SK-N-SH treated with all-trans-retinoic acid at 6 μM for 48 hours (cell line): ENCODE measurements around the gene PET100.

Experiments used
- CREB5 ChIP-seq: fragments of 250-450 bp; sonication (Bioruptor Pico); IDR thresholded peaks from 2 replicates; pipeline ENCODE4 v1.5.1; 2020; ENCODE audit warnings: low read depth, mild to moderate bottlenecking, moderate library complexity
- CSRNP3 ChIP-seq: fragments of 250-450 bp; sonication (Bioruptor Pico); IDR thresholded peaks from 2 replicates; pipeline ENCODE4 v1.5.1; 2021; ENCODE audit warnings: mild to moderate bottlenecking, moderate library complexity
- ESRRG ChIP-seq: fragments of 250-450 bp; sonication (Bioruptor Pico); IDR thresholded peaks from 2 replicates; pipeline ENCODE4 v1.6.1; 2021; ENCODE audit warnings: mild to moderate bottlenecking
- ISL1 ChIP-seq: fragments of 250-450 bp; sonication (Bioruptor Pico); IDR thresholded peaks from 2 replicates; pipeline ENCODE4 v2.1.2; 2022; ENCODE audit warnings: mild to moderate bottlenecking, moderate library complexity
- OSR1 ChIP-seq: fragments of 250-450 bp; sonication (Bioruptor Pico); IDR thresholded peaks from 2 replicates; pipeline ENCODE4 v1.8.0; 2022; ENCODE audit warnings: moderate library complexity, mild to moderate bottlenecking, inconsistent platforms
- PATZ1 ChIP-seq: fragments of 250-450 bp; sonication (Bioruptor Pico); IDR thresholded peaks from 2 replicates; pipeline ENCODE4 v1.8.0; 2020; ENCODE audit warnings: mild to moderate bottlenecking, moderate library complexity, borderline replicate concordance
- PPARA ChIP-seq: fragments of 250-450 bp; sonication (Bioruptor Pico); IDR thresholded peaks from 2 replicates; pipeline ENCODE4 v1.5.0; 2020; ENCODE audit warnings: mild to moderate bottlenecking, borderline replicate concordance
- RARB ChIP-seq: fragments of 250-450 bp; sonication (Bioruptor Pico); IDR thresholded peaks from 2 replicates; pipeline ENCODE4 v1.8.0; 2021; ENCODE audit warnings: mild to moderate bottlenecking, moderate library complexity
- SNAI2 ChIP-seq: fragments of 250-450 bp; sonication (Bioruptor Pico); IDR thresholded peaks from 2 replicates; pipeline ENCODE4 v1.5.0; 2020; ENCODE audit warnings: mild to moderate bottlenecking, moderate library complexity
- TOX ChIP-seq: fragments of 250-450 bp; sonication (Bioruptor Pico); IDR thresholded peaks from 2 replicates; pipeline ENCODE4 v1.8.0; 2021; ENCODE audit warnings: mild to moderate bottlenecking, moderate library complexity, borderline replicate concordance
- ZFP3 ChIP-seq: fragments of 250-450 bp; sonication (Bioruptor Pico); IDR thresholded peaks from 2 replicates; pipeline ENCODE4 v1.5.0; 2020; ENCODE audit warnings: mild to moderate bottlenecking, moderate library complexity
- ZNF70 ChIP-seq: fragments of 450-650 bp; formaldehyde crosslinking; IDR thresholded peaks from 2 replicates; pipeline ENCODE4 v1.5.0; 2020; ENCODE audit warnings: mild to moderate bottlenecking, moderate library complexity
- ZNF8 ChIP-seq: fragments of 450-650 bp; formaldehyde crosslinking; IDR thresholded peaks from 2 replicates; pipeline ENCODE4 v1.5.0; 2020; ENCODE audit warnings: mild to moderate bottlenecking, moderate library complexity

- no peak for TF ChIP-seq CSRNP3 (CRISPR knock-in tag)
- TF ChIP-seq CREB5 (CRISPR knock-in tag) = no peak
- no peak for TF ChIP-seq OSR1
- no peak for TF ChIP-seq ESRRG (CRISPR knock-in tag)
- no peak for TF ChIP-seq ISL1 (CRISPR knock-in tag)
- no peak for TF ChIP-seq ZNF70 (CRISPR knock-in tag)
- TF ChIP-seq PPARA (CRISPR knock-in tag) = no peak
- TF ChIP-seq RARB = no peak
- no peak for TF ChIP-seq SNAI2 (CRISPR knock-in tag)
- no peak for TF ChIP-seq PATZ1 (CRISPR knock-in tag)
- TF ChIP-seq ZNF8 = no peak
- TF ChIP-seq TOX = no peak
- TF ChIP-seq ZFP3 (CRISPR knock-in tag) = no peak
These were observed 12.0 kb downstream of the PET100 start for GRCh38 chr19:7641290-7642276.
